BE2C (cell line): Measurements from ENCODE around the gene FGFRL1.
"Not testable (repeated sequence)": the region's sequence is repeated elsewhere in the genome, so short reads cannot be mapped to it uniquely, and the experiment has no call there.

ENCODE experiments used
- DNase-seq: peaks from one replicate; pipeline ENCODE4 v3.0.0-alpha.2; 2020
- H3K27me3 ChIP-seq: fragments of 250-450 bp; sonication (Bioruptor Pico); 2 replicates; pipeline ENCODE4 v1.5.1; 2020; ENCODE audit warnings: mild to moderate bottlenecking
- H3K36me3 ChIP-seq: fragments of 250-450 bp; sonication (Bioruptor Pico); 2 replicates; pipeline ENCODE4 v1.5.1; 2020; ENCODE audit warnings: mild to moderate bottlenecking
- H3K4me1 ChIP-seq: fragments of 250-450 bp; sonication (Bioruptor Pico); 2 replicates; pipeline ENCODE4 v1.5.1; 2020
- H3K4me3 ChIP-seq: 2 replicates; pipeline ENCODE4 v1.5.1; 2011; ENCODE audit warnings: low read depth, low read length
- H3K9me3 ChIP-seq: fragments of 250-450 bp; sonication (Bioruptor Pico); 2 replicates; pipeline ENCODE4 v1.5.1; 2020
- TF ChIP-seq, protein P1 (sequence below): IDR thresholded peaks from 2 replicates; pipeline ENCODE4 v1.5.1; 2012; ENCODE audit warnings: mild to moderate bottlenecking, low read depth, low read length

Gene FGFRL1

DNA sequence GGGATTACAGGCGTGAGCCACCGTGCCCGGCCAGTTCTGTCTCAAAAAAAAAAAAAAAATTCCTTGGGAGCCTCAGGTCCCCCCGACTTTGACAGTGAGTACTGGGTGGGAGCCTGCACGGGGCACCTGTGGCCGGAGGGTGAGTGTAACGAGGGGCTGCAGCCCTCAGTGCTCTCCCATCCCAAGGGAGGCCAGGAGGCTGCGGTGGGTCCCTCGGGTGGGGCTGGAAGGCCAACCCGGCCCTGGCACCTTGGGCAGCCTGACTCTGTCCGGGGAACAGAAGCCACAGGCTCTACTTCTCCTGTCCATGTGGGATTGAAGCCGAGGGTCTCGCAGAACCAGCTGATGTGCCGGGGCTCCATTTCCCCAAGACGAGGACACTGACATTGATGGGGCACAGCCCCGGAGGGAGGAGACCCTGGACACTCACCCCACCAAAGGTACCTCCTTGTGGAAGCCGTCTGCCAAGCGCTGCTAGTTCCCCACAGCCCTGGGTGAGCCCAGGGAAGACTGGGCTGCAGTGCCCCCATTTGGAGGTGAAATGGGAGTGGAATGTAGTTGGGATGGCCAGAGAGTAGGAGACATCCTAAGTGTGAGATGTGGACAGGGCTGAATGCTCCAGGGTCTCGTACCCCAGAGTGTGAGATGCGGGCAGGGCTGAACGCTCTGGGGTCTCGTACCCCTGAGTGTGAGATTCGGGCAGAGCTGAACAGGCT lies 16.0 kb upstream of the FGFRL1 start:
- H3K9me3 ChIP-seq = no peaks in the 10 kb centered on the region
- TF ChIP-seq, protein P1, sequence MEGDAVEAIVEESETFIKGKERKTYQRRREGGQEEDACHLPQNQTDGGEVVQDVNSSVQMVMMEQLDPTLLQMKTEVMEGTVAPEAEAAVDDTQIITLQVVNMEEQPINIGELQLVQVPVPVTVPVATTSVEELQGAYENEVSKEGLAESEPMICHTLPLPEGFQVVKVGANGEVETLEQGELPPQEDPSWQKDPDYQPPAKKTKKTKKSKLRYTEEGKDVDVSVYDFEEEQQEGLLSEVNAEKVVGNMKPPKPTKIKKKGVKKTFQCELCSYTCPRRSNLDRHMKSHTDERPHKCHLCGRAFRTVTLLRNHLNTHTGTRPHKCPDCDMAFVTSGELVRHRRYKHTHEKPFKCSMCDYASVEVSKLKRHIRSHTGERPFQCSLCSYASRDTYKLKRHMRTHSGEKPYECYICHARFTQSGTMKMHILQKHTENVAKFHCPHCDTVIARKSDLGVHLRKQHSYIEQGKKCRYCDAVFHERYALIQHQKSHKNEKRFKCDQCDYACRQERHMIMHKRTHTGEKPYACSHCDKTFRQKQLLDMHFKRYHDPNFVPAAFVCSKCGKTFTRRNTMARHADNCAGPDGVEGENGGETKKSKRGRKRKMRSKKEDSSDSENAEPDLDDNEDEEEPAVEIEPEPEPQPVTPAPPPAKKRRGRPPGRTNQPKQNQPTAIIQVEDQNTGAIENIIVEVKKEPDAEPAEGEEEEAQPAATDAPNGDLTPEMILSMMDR = no peak
- no peak overlapping the region for H3K4me3 ChIP-seq
- no peaks in the 10 kb centered on the region for H3K4me1 ChIP-seq
- DNase-seq = peak; percentile 12
- H3K36me3 ChIP-seq = no peaks in the 10 kb centered on the region
- H3K27me3 ChIP-seq = peaks cover 43% of the 10 kb centered on the region

DNA sequence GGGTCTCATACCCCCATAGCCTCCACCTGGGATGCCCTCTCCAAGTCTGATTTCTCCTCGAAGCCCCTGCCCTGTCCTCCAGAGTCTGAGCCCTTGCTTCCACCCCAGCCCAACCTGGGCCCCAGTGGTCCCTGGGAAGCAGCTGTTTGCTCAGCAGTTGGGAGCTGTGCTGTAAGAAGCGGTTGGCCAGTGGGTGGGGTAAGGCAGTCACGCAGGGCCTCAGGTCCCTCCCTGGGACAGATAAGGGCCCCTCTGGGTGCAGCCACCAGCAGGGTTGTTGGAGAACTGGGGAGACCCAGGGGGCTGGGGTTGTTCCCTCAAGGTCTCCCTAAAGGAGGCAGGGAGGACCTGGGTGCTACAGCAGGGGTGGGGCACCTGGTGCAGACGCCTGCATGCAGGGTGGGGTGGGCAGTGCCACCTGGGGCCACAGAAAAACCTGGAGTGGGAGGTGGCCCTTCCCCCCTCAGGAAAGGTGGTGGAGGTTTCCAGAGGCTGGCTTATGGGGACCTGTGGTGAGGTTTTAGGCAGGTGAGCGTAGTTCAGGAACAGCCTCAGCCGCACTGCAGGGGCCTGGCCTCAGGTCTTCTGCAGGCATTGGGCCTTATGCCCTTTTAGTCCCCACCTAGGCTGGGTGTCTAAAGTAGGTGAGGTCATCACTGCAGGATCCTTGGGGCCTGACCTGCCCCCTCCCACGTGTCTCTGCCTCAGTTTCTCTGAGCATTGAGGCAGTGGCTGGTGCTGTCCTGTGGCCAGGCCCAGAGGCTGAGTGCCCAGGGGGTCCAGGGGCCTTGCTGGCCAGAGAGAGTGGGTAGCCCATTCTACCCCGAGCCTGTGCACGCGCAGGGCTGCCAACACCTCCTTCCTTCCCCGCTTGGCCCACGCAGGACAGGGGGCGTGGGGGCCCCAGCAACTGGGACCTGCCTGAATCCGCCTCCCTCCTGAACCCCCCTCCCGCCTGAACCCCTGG lies 15.1 kb upstream of the FGFRL1 start:
- H3K36me3 ChIP-seq = no peaks in the 10 kb centered on the region
- H3K4me1 ChIP-seq = no peaks in the 10 kb centered on the region
- TF ChIP-seq, protein P1 = no peak
- H3K9me3 ChIP-seq = no peaks in the 10 kb centered on the region
- H3K27me3 ChIP-seq = peaks cover 51% of the 10 kb centered on the region
- no peak overlapping the region for H3K4me3 ChIP-seq
- no peak for DNase-seq

DNA sequence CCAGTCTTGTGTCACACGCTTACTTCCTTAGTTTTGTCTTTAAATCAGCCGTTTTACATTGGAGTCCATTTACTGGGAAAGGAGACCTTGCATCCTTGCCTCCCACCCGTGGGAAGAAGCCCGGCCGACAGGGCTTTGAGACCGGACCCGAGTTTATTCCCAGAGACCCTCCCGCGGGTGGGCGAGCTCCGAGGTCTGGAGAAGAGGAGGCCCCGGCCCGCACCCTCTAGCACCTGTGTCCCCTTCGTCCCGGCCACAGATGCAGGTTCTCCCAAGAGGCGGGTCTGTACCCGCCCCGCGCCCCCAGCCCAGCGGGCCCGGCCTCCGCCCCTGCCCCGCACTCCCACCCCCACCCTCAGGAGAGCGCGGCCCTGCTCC lies 14.4 kb upstream of the FGFRL1 start:
- no peaks in the 10 kb centered on the region for H3K36me3 ChIP-seq
- TF ChIP-seq, protein P1 = no peak
- no peak for DNase-seq
- no peaks in the 10 kb centered on the region for H3K9me3 ChIP-seq
- H3K4me1 ChIP-seq = no peaks in the 10 kb centered on the region
- peaks cover 58% of the 10 kb centered on the region for H3K27me3 ChIP-seq
- no peak overlapping the region for H3K4me3 ChIP-seq

DNA sequence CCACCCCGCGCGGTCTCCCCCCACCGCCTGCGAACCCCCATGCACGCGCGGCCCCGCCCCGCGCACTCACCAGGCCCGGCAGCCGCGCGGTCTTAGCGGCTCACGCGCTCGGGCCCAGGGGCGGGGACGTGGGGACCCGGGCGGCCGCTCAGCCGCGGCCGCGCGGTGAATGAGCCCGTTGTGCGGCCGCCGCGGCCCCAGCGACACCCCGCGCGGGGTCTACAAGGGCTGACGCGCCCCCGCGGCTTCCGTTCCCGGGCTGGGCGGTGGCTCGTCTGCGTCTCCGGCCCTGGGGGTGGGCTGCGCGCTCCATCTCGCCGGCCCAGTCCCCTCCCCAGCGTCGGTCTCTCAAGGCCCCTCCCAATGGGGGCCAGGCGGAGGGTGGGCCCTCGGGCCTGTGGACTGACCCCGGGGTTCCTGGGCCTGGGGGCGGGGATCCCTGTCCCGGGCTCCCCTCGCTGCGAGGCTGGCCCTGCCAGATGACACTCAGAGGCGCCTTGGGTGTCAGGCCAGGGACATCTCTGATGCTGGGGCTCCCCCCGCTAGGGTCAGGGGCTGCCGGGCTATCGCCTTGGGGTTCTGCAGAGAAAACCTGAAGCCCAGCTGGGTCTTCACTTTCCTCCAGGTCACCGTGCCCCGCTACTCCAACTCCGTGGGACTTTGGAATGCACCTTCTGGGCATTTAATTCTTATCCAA lies 13.9 kb upstream of the FGFRL1 start:
- Histone ChIP-seq H3K36me3 (no peaks in the 10 kb centered on the region), H3K4me3 (no peak overlapping the region), H3K9me3 (no peaks in the 10 kb centered on the region), H3K27me3 (peaks cover 63% of the 10 kb centered on the region), H3K4me1 (no peaks in the 10 kb centered on the region)
- TF ChIP-seq, protein P1 = no peak
- DNase-seq = peak; percentile 19

DNA sequence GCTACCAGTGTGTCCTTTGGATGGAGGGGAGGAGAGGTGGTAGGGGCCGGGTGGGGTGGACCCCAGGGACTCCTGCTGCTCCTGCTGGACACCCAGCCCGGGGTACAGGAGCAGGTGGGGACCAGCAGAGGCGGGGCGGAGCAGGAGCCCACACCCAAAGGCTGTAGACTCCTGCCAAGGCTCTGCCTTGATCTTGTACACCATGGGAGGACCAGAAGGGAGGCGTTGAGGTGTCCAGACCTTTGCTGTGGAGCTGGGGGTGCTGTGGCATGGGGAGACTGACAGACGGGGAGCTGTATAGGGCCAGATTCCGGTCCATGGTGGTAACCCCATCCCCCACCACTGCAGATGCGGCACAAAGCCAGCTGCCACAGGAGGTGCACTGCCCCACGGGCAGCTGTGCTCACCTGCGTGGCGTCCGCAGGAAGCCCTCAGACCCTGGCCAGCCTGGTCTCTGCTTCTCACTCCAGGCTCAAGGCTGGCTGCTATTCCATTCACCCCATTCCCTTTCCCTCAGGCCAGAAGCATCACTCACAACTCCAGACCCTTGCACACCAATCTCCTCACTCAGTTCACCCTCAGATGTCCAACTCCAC lies 13.2 kb upstream of the FGFRL1 start:
- H3K36me3 ChIP-seq = no peaks in the 10 kb centered on the region
- H3K4me3 ChIP-seq = no peak overlapping the region
- no peaks in the 10 kb centered on the region for H3K4me1 ChIP-seq
- no peaks in the 10 kb centered on the region for H3K9me3 ChIP-seq
- DNase-seq = no peak
- TF ChIP-seq, protein P1 = no peak
- peaks cover 68% of the 10 kb centered on the region for H3K27me3 ChIP-seq

DNA sequence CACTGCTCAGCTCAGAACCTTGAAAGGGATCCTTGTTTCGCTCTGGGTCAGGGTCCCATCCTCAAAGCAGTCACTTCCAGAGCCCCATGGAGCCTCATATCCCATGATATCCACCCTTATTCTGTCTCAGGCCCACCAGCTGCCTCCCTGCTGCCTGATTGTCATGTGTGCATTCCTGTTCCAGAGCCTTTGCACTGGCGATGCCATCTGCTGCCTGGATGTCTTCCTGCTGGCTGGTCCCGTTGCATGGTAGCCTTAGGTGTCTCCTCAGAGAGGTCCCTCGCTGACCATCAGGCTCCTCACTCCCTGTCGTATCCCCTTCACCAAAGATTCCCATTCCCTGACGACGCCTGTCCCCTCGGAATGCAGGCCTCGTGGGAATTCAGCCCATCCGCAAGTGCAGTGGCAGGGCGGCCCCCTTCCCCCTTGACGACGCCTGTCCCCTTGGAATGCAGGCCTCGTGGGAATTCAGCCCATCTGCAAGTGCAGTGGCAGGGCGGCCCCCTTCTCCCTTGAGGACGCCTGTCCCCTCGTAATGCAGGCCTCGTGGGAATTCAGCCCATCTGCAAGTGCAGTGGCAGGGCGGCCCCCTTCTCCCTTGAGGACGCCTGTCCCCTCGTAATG lies 12.1 kb upstream of the FGFRL1 start:
- not testable (repeated sequence) for H3K4me3 ChIP-seq, H3K4me1 ChIP-seq, H3K9me3 ChIP-seq, H3K36me3 ChIP-seq
- H3K27me3 ChIP-seq = peaks cover 80% of the 10 kb centered on the region
- DNase-seq = peak; percentile 19
